ENCODE results near the gene CDH13.

DNA sequence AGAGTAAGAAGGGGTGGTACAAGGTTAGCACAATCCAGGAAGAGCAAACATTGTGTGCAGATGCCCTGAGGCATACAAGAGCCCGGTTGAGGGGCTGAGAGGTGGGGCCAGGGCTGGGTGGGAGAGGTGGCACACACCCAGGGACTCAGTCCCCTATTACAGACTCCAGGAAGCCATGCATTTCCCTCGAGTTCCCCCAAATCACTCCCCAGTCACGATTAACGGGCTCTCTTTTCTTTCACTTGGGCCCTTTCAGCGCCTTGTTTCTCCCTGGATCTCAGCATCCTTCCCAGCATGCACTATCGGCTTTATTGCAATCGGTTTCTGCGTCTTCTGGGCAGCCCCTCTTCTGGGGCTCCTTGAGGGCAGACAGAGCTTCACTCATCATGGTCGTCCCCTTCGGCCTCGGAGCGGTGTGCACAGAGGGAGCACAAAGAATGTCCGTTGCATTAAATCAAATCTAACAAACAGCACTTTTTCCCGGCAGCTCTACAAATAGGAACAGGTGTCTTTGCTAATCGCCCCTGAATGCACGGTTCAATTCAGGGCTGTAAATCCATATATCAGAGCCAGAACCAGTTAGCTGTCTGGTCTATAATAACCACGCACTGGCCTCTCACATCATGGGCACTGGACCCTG, 996.4 kb downstream of the CDH13 start:
- TF ChIP-seq, protein P1, sequence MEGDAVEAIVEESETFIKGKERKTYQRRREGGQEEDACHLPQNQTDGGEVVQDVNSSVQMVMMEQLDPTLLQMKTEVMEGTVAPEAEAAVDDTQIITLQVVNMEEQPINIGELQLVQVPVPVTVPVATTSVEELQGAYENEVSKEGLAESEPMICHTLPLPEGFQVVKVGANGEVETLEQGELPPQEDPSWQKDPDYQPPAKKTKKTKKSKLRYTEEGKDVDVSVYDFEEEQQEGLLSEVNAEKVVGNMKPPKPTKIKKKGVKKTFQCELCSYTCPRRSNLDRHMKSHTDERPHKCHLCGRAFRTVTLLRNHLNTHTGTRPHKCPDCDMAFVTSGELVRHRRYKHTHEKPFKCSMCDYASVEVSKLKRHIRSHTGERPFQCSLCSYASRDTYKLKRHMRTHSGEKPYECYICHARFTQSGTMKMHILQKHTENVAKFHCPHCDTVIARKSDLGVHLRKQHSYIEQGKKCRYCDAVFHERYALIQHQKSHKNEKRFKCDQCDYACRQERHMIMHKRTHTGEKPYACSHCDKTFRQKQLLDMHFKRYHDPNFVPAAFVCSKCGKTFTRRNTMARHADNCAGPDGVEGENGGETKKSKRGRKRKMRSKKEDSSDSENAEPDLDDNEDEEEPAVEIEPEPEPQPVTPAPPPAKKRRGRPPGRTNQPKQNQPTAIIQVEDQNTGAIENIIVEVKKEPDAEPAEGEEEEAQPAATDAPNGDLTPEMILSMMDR (IDR thresholded peaks at IDR 0.05; ENCODE audit: poor library complexity) = no peak
- TF ChIP-seq EZH2 (IDR thresholded peaks at IDR 0.05; ENCODE audit: borderline replicate concordance) (no peak), EZH2phosphoT487 (IDR thresholded peaks at IDR 0.05; ENCODE audit: low read depth, severe bottlenecking, unreplicated experiment) (no peak)

Measured in hepatocyte (in vitro differentiated cells).